BE2C (cell line): ENCODE results near the gene NUDCD2.
"Not testable (repeated sequence)": the region's sequence is repeated elsewhere in the genome, so short reads cannot be mapped to it uniquely, and the experiment has no call there.

Source experiments
- DNase-seq: peaks from one replicate; pipeline ENCODE4 v3.0.0-alpha.2; 2020
- H3K27me3 ChIP-seq: fragments of 250-450 bp; sonication (Bioruptor Pico); 2 replicates; pipeline ENCODE4 v1.5.1; 2020; ENCODE audit warnings: mild to moderate bottlenecking
- H3K36me3 ChIP-seq: fragments of 250-450 bp; sonication (Bioruptor Pico); 2 replicates; pipeline ENCODE4 v1.5.1; 2020; ENCODE audit warnings: mild to moderate bottlenecking
- H3K4me1 ChIP-seq: fragments of 250-450 bp; sonication (Bioruptor Pico); 2 replicates; pipeline ENCODE4 v1.5.1; 2020
- H3K4me3 ChIP-seq: 2 replicates; pipeline ENCODE4 v1.5.1; 2011; ENCODE audit warnings: low read depth, low read length
- H3K9me3 ChIP-seq: fragments of 250-450 bp; sonication (Bioruptor Pico); 2 replicates; pipeline ENCODE4 v1.5.1; 2020
- CTCF ChIP-seq: IDR thresholded peaks from 2 replicates; pipeline ENCODE4 v1.5.1; 2012; ENCODE audit warnings: mild to moderate bottlenecking, low read depth, low read length

Gene NUDCD2

GRCh38 chr5:163397354-163397753, 62.5 kb downstream of the NUDCD2 start:
- no peaks in the 10 kb centered on the region for H3K9me3 ChIP-seq
- H3K27me3 ChIP-seq = no peaks in the 10 kb centered on the region
- no peak for DNase-seq
- no peaks in the 10 kb centered on the region for H3K4me1 ChIP-seq
- no peaks in the 10 kb centered on the region for H3K36me3 ChIP-seq
- TF ChIP-seq CTCF = no peak
- H3K4me3 ChIP-seq = no peak overlapping the region

GRCh38 chr5:163396818-163397340, 63.0 kb downstream of the NUDCD2 start:
- not testable (repeated sequence) for DNase-seq, H3K27me3 ChIP-seq, H3K4me1 ChIP-seq, H3K9me3 ChIP-seq, H3K4me3 ChIP-seq, H3K36me3 ChIP-seq
